Measurements from ENCODE around the gene COL13A1. TPM values are rescaled to one million over a fixed set of nuclear protein-coding genes. Genes with fewer than 3 reads are reported as not detected.

Gene COL13A1
- total RNA-seq, 1 donor from 2014 or later: 0.86 TPM

- Histone ChIP-seq H3K9me3 (ENCODE audit: insufficient read depth, low read depth, low read length) (no peaks in the 10 kb centered on the region), H3K36me3 (ENCODE audit: insufficient read depth, low read length) (no peaks in the 10 kb centered on the region)
Observed at GRCh38 chr10:69837261-69837660, 35.6 kb downstream of the COL13A1 start.

DNA sequence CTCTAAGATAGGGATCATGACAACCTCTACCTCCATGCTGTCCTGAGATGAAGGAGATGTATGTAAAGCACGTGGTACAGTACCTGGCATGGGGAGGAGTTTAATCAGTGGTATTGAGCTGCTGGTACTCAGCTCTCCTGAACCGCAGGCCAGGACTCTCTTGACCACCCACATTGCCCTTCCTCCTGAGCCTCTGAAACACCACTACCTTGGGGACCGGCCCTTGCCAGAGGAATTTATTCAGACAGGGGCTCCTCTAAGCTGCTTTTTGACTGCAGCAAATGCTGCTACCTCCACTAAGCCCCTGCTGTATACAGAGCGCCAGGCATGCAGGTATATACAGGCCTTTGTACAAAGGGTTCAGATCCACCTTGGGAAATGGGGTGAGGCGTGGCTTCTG, 36.7 kb downstream of the COL13A1 start:
- H3K4me1 Mint-ChIP-seq (ENCODE audit: low read depth, unreplicated experiment): peaks cover 19% of the 10 kb centered on the region

More at GRCh38 chr10:69837261-69837660, 35.6 kb downstream of the COL13A1 start:
- Histone ChIP-seq H3K79me2 (ENCODE audit: insufficient read depth, low read length) (no peaks in the 10 kb centered on the region), H3K4me1 (ENCODE audit: insufficient read depth, low read length) (peaks cover 26% of the 10 kb centered on the region), H3K27ac (ENCODE audit: low read depth, low read length) (no peak overlapping the region), H3K4me3 (ENCODE audit: insufficient read depth, low read depth, low read length) (no peak overlapping the region), H2AFZ (ENCODE audit: low read depth, low read length) (no peak overlapping the region), H3K4me2 (ENCODE audit: low read length) (no peak overlapping the region), H3K9ac (ENCODE audit: low read length) (no peak overlapping the region), H4K20me1 (ENCODE audit: insufficient read depth, low read length) (peaks cover 9% of the 10 kb centered on the region), H3K27me3 (ENCODE audit: insufficient read depth, low read length) (no peaks in the 10 kb centered on the region)
- Mint-ChIP-seq H3K36me3 (ENCODE audit: low read depth, unreplicated experiment) (no peaks in the 10 kb centered on the region), H3K9me3 (ENCODE audit: unreplicated experiment) (no peaks in the 10 kb centered on the region), H3K4me3 (ENCODE audit: unreplicated experiment) (no peak overlapping the region), H3K4me1 (ENCODE audit: low read depth, unreplicated experiment) (peaks cover 19% of the 10 kb centered on the region), H3K27ac (ENCODE audit: unreplicated experiment) (no peak overlapping the region), H3K27me3 (ENCODE audit: low read depth, unreplicated experiment) (peaks cover 50% of the 10 kb centered on the region)
- DNase-seq (ENCODE audit: low read depth) (no peak), FAIRE-seq (no peak)
- TF ChIP-seq, protein P1, sequence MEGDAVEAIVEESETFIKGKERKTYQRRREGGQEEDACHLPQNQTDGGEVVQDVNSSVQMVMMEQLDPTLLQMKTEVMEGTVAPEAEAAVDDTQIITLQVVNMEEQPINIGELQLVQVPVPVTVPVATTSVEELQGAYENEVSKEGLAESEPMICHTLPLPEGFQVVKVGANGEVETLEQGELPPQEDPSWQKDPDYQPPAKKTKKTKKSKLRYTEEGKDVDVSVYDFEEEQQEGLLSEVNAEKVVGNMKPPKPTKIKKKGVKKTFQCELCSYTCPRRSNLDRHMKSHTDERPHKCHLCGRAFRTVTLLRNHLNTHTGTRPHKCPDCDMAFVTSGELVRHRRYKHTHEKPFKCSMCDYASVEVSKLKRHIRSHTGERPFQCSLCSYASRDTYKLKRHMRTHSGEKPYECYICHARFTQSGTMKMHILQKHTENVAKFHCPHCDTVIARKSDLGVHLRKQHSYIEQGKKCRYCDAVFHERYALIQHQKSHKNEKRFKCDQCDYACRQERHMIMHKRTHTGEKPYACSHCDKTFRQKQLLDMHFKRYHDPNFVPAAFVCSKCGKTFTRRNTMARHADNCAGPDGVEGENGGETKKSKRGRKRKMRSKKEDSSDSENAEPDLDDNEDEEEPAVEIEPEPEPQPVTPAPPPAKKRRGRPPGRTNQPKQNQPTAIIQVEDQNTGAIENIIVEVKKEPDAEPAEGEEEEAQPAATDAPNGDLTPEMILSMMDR (IDR thresholded peaks at IDR 0.05; ENCODE audit: insufficient read depth, low read depth, low read length): no peak
- TF ChIP-seq EZH2 (IDR thresholded peaks at IDR 0.05; ENCODE audit: insufficient read depth, low read length): no peak

DNA sequence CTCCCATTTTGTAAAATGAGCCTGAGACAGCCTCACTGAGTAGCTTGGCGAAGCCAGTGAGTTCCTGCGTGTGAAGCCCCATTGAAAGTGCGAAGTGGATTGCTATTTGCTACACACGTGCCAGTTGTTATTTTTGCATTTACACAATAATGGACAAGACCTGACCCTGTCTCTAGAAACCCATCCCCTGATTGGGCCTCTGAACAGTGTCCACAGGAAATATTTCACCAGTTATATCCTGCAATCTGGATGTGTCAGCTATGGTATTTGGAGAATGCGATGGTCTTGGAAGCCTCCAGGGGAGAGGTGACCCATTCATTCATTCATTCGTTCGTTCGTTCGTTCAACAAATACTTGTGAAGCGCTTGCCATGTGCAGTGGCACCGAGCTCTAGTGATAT, 37.1 kb downstream of the COL13A1 start:
- Mint-ChIP-seq H3K4me1 (ENCODE audit: low read depth, unreplicated experiment) (peaks cover 19% of the 10 kb centered on the region), H3K4me3 (ENCODE audit: unreplicated experiment) (no peak overlapping the region), H3K9me3 (ENCODE audit: unreplicated experiment) (no peaks in the 10 kb centered on the region), H3K27ac (ENCODE audit: unreplicated experiment) (no peak overlapping the region), H3K27me3 (ENCODE audit: low read depth, unreplicated experiment) (peaks cover 51% of the 10 kb centered on the region), H3K36me3 (ENCODE audit: low read depth, unreplicated experiment) (no peaks in the 10 kb centered on the region)
- H4K20me1 ChIP-seq (ENCODE audit: insufficient read depth, low read length): peaks cover 12% of the 10 kb centered on the region
- no peak overlapping the region for H3K27ac ChIP-seq (ENCODE audit: low read depth, low read length)
- H3K36me3 ChIP-seq (ENCODE audit: insufficient read depth, low read length): no peaks in the 10 kb centered on the region
- DNase-seq (ENCODE audit: low read depth) (peak; percentile 72), FAIRE-seq (peak; percentile 70)
- no peaks in the 10 kb centered on the region for H3K27me3 ChIP-seq (ENCODE audit: insufficient read depth, low read length)
- H3K79me2 ChIP-seq (ENCODE audit: insufficient read depth, low read length): no peaks in the 10 kb centered on the region
- peak overlapping the region; percentile 53 for H3K4me2 ChIP-seq (ENCODE audit: low read length)
- H3K4me1 ChIP-seq (ENCODE audit: insufficient read depth, low read length): peaks cover 26% of the 10 kb centered on the region
- H3K9me3 ChIP-seq (ENCODE audit: insufficient read depth, low read depth, low read length): no peaks in the 10 kb centered on the region
- no peak for TF ChIP-seq EZH2 (IDR thresholded peaks at IDR 0.05; ENCODE audit: insufficient read depth, low read length)
- TF ChIP-seq, protein P1 (IDR thresholded peaks at IDR 0.05; ENCODE audit: insufficient read depth, low read depth, low read length): no peak
- H2AFZ ChIP-seq (ENCODE audit: low read depth, low read length): no peak overlapping the region
- no peak overlapping the region for H3K9ac ChIP-seq (ENCODE audit: low read length)
- no peak overlapping the region for H3K4me3 ChIP-seq (ENCODE audit: insufficient read depth, low read depth, low read length)

More for the DNA sequence above, 36.7 kb downstream of the COL13A1 start:
- no peak overlapping the region for H3K27ac Mint-ChIP-seq (ENCODE audit: unreplicated experiment)
- H3K27me3 Mint-ChIP-seq (ENCODE audit: low read depth, unreplicated experiment): peaks cover 51% of the 10 kb centered on the region
- no peaks in the 10 kb centered on the region for H3K36me3 Mint-ChIP-seq (ENCODE audit: low read depth, unreplicated experiment)
- no peak overlapping the region for H3K9ac ChIP-seq (ENCODE audit: low read length)
- H3K4me1 ChIP-seq (ENCODE audit: insufficient read depth, low read length): peaks cover 26% of the 10 kb centered on the region
- TF ChIP-seq, protein P1 (IDR thresholded peaks at IDR 0.05; ENCODE audit: insufficient read depth, low read depth, low read length): no peak
- TF ChIP-seq EZH2 (IDR thresholded peaks at IDR 0.05; ENCODE audit: insufficient read depth, low read length): no peak
- H3K27ac ChIP-seq (ENCODE audit: low read depth, low read length): no peak overlapping the region
- H4K20me1 ChIP-seq (ENCODE audit: insufficient read depth, low read length): peaks cover 9% of the 10 kb centered on the region
- H3K4me3 ChIP-seq (ENCODE audit: insufficient read depth, low read depth, low read length): no peak overlapping the region
- no peak overlapping the region for H3K4me3 Mint-ChIP-seq (ENCODE audit: unreplicated experiment)
- no peak overlapping the region for H3K4me2 ChIP-seq (ENCODE audit: low read length)
- H2AFZ ChIP-seq (ENCODE audit: low read depth, low read length): no peak overlapping the region
- H3K9me3 Mint-ChIP-seq (ENCODE audit: unreplicated experiment): no peaks in the 10 kb centered on the region
- H3K27me3 ChIP-seq (ENCODE audit: insufficient read depth, low read length): no peaks in the 10 kb centered on the region
- DNase-seq (ENCODE audit: low read depth) (no peak), FAIRE-seq (no peak)
- H3K9me3 ChIP-seq (ENCODE audit: insufficient read depth, low read depth, low read length): no peaks in the 10 kb centered on the region
- no peaks in the 10 kb centered on the region for H3K79me2 ChIP-seq (ENCODE audit: insufficient read depth, low read length)
- H3K36me3 ChIP-seq (ENCODE audit: insufficient read depth, low read length): no peaks in the 10 kb centered on the region

Data from astrocyte (in vitro differentiated cells and primary cell).